Jurkat, Clone E6-1 (cell line): ENCODE results near the gene DALRD3. TPM values are rescaled to one million over a fixed set of nuclear protein-coding genes. Genes with fewer than 3 reads are reported as not detected.

Experiments
- DNase-seq: peaks from one replicate; pipeline ENCODE4 v3.0.0-alpha.2; 2011; ENCODE audit warnings: low read depth, low spot score
- H3K4me3 ChIP-seq: 2 replicates; pipeline ENCODE4 v1.5.1; 2011; ENCODE audit warnings: mild to moderate bottlenecking, low read length, control low read depth, moderate library complexity
- polyA plus RNA-seq: library from polyadenylated mRNA; unstranded; fragments of >200 nt; gene quantifications from one replicate; pipeline ENCODE4 v1.2.1, GENCODE V29; 2012; ENCODE audit warnings: missing spikeins; ENCODE audit not compliant: insufficient read length, insufficient read depth

The DALRD3 gene, protein sequence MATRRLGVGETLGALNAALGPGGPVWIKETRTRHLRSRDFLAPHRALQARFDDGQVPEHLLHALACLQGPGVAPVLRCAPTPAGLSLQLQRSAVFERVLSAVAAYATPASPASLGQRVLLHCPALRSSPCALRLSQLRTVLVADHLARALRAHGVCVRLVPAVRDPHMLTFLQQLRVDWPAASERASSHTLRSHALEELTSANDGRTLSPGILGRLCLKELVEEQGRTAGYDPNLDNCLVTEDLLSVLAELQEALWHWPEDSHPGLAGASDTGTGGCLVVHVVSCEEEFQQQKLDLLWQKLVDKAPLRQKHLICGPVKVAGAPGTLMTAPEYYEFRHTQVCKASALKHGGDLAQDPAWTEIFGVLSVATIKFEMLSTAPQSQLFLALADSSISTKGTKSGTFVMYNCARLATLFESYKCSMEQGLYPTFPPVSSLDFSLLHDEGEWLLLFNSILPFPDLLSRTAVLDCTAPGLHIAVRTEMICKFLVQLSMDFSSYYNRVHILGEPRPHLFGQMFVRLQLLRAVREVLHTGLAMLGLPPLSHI
- 76.5 TPM for polyA plus RNA-seq

DNA sequence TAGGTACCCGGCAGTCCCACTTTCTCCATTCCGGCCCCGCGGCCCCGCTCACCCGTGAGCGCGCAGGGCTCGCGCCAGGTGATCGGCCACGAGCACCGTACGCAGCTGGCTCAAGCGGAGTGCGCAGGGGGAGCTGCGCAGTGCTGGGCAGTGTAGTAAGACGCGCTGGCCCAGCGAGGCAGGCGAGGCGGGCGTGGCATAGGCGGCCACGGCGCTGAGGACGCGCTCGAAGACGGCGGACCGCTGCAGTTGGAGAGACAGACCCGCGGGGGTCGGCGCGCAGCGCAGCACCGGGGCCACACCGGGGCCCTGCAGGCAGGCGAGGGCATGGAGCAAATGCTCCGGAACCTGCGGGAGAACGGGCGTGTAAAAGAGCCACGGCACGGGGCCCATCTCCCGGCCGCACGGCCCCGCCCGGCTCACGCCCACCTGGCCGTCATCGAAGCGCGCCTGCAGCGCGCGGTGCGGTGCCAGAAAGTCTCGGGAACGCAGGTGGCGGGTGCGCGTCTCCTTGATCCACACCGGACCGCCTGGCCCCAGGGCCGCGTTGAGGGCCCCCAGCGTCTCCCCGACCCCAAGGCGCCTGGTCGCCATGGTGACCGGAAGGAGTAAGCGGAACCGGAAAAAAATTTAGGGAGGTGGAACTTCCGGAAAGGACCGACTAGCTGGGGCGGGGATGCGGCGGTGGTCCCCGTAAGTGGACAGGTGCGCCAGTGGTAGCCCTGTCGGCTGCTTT is at the start of gene DALRD3:
DALRD3 (minus strand) TSS at position 610 of the 736 bp plus-strand sequence; CDS start at position 594, 16 bp downstream.
- DNase-seq, result peak; percentile 62
- H3K4me3 ChIP-seq, result peak within 1 kb of the TSS; percentile 68

DNA sequence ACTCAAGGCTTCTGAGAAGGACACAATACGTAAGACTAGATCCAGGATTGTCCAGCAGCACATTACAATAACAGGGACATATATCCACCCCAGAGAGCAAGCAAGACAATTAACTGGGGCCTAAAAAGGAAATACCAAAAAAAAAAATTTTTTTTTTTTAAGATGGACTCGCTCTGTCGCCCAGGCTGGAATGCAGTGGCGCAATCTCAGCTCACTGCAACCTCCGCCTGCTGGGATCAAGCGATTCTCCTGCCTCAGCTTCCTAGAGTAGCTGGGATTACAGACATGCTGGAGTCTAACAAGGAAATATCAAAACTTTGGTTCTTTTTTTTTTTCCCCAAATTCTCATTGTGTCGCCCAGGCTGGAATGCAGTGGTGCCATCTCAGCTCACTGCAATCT is 39.6 kb upstream of the DALRD3 start:
- no peak overlapping the region for H3K4me3 ChIP-seq
- no peak for DNase-seq

DNA sequence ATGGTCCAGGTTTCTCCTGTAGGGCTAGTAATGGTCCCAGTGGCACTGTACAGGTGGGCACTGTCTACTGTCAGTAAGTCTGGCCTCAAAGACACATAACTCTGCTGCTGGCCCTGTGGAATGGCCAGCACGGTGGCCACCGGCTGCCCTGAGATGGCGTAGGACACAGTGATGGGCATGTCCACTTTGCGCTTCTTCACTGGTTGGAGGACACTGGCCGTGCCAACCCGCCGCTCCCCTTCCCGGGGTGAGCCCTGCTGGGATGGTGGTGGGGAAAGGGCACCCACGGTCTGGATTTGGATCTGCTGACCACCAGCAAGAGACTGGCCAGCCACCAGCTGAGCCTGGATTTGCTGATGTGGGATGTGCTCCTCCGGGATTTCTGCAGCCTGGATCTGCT is 38.9 kb upstream of the DALRD3 start:
- no peak for DNase-seq
- no peak overlapping the region for H3K4me3 ChIP-seq

DNA sequence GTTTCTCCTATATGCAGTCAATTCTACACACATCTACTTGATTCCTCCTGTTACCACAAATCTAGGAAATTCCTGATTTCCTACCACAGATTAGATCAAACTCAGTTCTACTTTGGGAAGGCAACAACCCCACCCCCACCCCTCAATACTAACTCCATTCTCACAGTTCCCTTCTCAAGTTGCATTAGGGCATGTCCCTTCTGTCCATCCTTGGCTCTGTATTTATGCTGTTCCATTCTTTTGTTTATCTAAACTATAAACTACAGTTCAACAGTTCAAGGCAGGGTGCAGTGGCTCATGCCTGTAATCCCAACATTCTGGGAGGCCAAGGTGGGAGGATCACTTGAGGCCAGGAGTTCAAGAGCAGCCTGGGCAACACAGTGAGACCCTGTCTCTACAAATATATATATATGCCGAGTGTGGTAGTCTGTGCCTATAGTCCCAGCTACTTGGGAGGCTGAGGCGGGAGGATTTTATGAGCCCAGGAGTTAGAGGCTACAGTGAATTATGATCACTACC is 36.0 kb upstream of the DALRD3 start:
- no peak overlapping the region for H3K4me3 ChIP-seq
- no peak for DNase-seq

DNA sequence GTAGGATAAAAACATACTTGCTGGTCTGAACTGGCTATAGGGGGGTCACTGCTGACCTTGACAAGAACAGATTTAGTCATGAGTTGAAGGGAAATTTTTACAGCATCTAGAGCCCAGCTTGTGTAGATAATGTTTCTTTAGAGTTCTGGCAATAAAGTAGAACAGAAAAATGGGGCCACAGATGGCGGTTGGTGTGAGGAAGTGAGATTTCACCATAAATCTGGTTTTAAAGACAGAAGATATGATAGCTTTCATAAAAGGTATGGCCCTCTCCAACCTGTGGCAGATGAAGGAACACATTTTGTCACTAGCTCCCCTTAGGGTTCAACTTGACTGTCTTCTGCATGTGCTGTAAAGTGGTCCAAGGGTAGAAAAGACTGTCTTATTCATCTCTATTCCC is 35.2 kb upstream of the DALRD3 start:
- DNase-seq, result no peak
- H3K4me3 ChIP-seq, result no peak overlapping the region

DNA sequence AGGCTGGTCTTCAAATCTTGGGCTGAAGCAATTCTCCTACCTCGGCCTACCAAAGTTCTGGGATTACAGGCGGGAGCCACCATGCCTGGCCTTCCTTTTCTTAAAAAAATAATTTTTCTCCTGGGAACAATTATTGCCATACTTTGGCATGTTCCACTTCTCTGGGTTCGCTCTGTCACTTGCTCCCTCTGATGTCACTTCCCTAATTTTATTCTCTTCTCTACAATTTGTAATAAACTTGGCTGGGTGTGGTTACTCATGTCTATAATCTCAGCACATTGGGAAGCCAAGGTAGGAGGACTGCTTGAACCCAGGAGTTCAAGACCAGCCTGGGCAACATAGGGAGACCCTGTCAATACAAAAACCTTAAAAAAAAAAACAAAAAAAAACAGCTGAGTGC is 16.9 kb upstream of the DALRD3 start:
- DNase-seq, result no peak
- H3K4me3 ChIP-seq, result no peak overlapping the region

DNA sequence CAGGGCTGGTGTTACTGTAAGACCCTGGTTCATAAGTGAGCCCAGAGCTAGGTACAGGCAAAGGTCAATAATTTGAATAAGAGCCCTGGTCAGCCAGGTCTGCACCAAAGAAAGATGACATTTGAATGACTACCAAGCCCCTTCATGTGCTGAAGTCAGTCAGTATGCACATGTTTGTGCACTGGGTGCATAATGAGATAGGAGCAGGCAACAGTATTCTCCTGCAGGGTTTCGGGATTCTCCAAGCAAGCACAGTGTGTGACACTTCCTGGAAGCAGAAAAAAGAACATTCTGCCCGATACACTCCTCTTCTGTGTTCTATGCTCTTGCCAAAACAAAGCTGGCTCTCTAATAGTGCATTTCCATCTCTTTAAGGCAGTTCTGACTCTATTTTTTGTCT is 16.3 kb upstream of the DALRD3 start:
- DNase-seq, result no peak
- no peak overlapping the region for H3K4me3 ChIP-seq

DNA sequence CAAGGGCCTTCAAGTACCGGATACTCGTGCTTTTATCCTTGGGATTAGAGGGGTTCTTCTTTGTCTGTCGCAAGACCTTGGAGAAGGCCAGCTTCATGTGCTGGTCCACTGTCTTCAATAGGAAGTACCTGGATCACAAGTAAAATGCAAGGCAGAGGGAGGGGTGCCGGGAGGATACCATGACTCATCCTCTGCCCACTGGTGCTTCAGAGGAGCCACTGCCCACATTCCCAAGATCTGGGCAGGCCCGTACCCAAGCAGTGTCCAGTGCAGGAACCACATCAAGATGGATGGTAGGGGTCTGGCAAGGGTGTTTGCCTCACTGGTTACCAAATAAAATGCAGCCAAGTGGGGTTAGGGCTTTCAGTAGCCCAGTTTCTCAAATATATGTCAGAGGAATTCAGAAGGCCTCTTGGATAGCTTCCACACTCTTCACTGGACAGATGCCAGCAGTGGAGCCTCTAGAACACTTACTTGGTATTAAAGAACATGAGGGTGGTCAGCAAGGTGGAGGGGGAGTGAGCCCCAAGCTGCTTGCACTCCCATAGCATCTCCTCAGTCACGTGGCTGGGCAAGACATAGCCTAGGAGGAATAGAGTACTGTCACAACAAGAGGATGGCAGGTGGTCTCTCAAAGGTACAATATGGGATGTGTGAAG is 14.4 kb upstream of the DALRD3 start:
- DNase-seq, result no peak
- no peak overlapping the region for H3K4me3 ChIP-seq

DNA sequence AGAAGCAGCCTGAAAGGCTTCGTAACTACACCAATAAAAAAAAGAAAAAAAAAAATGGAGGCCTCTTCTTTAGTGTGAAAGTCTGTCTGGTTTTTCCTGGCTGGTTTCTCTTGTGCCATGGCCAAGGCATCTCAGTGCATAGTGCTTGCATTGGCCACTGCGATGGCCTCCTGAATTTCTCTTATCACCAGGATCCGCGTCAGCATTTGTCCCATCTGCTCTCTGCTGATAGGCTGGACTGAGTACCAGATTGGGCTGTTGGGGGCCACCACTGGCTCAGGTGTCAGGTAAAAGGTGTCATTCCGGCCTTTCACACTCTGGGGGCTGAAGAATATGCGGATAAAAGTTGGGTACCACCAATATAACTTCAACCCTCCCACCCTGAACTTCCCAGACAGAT is 11.9 kb upstream of the DALRD3 start:
- DNase-seq, result no peak
- H3K4me3 ChIP-seq, result no peak overlapping the region

DNA sequence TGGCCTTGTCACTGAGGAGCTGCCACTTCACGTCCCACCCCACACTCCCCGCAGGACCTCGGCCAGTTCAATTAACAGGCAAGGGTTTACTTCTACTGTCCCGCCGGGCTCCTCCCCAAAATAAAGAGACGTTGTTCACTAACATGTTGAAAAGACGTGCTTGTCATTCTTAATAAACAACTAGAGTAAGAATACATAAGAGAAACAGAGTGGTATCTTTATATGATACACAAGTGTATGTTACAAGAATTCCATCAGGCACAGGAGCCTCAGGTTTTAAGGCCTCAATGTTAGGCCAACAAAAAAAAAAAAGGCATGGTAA is 11.1 kb upstream of the DALRD3 start:
- peak overlapping the region; percentile 89 for H3K4me3 ChIP-seq
- DNase-seq, result no peak

DNA sequence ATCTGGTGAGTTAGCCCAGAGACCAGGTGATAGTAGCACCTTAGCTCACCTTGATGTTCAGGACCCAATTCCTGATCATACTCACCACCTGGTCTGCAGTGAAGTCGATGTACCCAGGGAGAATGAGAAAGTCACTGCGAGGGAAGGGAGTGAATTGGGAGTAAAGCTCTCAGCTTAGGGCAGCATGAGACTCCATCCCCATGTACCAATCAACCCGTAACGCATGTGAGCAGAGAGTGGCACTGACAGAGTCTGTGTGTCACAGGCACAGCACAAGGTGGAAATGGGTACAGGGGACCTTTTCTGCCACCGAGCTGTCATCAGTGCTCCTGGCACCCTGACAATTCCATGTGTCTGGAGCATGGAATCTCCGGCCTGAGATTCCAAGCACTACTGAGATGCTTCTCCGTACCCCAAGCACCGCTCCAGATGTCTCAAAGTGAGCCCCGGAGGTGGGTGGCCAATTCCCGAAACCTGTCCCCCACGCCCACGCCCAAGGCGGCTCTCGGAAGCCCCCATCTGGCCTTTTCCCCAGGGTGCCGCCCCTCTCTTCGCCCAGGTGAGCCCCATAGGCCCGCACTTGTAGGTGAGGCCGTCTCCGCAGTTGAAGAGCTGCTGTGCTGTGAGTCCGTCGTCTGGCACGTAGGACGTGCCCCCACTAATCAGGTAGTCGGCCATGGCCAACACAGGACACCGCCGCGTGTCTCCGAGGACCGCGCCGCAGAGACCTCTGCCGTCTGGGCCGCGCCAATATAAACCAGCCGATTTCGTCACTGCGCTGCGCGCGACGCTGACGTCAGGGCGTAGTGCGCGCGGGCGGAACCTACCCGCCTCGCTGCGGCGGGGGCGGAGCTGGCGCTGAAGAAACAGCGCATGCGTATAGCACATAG is 10.5 kb upstream of the DALRD3 start, which contains the start of gene IMPDH2:
IMPDH2 (minus strand) TSS at position 726 of the 890 bp plus-strand sequence; CDS start at position 678, 48 bp downstream.
- peak within 1 kb of the TSS; percentile 89 for H3K4me3 ChIP-seq
- peak; percentile 90 for DNase-seq

DNA sequence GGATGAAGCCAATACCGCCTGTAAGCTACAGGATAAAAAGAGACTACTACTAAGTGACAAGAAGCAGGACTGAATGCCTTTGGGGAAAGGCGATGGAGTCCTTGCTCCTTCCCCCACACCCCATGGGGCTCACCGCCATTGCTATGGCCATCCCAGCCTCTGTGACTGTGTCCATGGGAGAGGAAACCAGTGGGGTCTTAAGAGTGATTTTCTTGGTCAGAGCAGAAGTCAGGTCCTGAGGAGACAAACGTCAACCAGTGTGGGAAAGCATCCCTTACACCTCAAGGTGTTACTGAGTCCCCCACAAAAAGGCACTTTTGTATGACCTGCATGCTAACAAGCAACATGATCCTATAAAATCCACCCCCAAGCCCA is 9.9 kb upstream of the DALRD3 start:
- peak overlapping the region; percentile 89 for H3K4me3 ChIP-seq
- DNase-seq, result no peak

DNA sequence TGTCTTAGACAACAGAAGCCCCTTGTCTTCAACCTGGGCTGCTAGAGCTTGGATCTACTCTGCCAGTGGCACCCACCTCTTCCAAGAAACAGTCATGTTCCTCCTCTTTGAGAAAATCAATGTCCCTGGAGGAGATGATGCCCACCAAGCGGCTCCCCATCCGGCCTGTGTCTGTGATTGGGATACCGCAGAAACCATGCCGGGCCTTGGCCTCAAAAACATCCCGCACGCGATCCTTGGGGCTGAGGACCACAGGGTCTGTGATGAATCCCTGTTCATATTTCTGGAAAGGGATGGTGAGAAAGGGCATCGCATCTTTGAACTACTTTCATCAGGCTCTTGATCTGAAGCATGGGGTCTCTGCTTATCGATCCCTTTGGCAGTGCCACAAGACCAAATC is 9.3 kb upstream of the DALRD3 start:
- no peak for DNase-seq
- H3K4me3 ChIP-seq, result no peak overlapping the region

DNA sequence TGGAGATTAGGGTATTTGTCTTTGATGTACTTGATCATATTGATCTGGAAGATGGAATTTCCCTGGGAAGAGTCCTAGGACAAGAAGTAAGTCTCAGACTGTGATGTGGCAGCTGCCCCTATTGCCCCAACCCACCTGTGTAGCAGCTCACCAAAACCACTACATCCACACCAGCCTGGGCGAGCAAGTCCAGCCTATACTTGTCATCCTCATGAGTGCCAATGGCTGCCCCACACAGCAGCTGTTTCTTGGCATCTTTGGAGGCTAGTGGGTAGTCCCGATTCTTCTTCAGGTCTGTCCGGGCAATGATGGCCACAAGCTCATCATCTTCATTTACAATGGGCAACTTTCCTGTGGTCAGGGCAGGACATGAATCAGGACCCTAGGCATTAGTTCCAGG is 8.2 kb upstream of the DALRD3 start:
- DNase-seq, result no peak
- H3K4me3 ChIP-seq, result no peak overlapping the region

DNA sequence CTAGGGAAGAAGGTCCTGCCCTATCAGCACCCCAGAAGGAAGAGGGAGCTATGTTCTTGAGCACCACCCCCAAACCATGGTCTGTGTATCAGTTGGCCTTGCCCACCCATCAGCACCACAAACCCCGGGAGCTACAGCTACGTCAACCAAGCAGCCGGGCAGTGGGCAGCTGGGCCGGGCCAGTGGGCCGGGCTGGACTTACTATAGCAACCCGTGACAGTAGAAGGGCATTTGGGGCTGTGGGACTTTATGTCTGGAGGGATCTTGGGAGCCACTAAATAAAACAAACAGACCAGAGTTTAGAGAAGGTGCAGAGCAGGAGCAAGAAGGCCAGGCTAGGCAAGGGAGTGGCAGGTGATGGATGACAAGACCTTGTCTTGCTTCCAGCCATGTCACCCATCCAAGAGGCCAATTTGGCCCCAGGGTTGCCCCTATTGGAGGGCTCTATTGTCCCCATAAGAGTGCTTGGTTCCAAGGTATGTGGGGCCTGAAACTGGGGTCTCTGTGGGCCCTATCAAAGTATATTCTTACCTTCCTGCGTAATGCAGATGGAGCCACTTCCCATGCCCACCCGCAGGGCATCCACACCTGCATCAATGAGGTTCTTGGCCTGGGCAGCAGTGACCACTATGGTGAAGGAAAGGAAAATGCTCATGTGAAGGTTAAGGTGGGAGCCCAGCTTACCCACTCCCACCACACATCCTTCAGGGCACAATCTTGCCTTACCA is 7.6 kb upstream of the DALRD3 start:
- no peak overlapping the region for H3K4me3 ChIP-seq
- DNase-seq, result no peak

DNA sequence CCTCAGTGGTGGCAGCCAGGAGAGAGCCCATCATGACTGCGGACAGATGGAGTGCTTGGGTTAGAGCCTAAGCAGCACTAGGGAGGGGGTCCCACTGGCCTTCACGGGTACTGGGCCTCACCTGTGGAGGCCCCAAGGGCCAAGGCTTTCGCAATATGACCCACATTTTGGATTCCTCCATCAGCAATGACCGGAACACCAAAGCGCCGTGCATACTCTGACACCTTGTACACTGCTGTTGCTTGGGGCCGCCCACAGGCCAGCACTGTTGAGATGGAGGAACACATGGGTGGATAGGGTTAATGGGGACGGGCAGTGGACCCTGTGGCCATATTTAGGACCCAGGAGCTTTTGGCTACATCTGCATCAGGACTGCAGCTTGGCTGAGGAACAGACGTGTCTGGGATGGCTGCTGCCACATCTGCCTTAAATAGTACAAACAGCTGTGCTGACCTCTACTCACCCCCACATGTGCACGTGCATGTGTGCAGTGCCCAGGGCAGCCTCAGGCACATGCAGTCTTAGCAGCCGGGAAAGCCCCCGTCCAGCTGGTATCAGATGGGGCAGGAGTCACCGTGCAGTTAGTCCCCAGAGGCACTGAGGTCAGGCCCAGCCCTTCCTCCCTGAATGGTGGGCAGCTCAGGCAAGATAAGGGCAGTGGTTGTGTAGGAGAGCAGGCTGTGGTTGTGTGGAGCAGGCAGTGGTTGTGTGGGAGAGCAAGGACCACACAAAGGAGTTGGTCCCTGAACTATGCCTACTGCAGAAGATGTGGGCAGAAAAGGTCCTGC is 6.8 kb upstream of the DALRD3 start:
- no peak overlapping the region for H3K4me3 ChIP-seq
- no peak for DNase-seq

DNA sequence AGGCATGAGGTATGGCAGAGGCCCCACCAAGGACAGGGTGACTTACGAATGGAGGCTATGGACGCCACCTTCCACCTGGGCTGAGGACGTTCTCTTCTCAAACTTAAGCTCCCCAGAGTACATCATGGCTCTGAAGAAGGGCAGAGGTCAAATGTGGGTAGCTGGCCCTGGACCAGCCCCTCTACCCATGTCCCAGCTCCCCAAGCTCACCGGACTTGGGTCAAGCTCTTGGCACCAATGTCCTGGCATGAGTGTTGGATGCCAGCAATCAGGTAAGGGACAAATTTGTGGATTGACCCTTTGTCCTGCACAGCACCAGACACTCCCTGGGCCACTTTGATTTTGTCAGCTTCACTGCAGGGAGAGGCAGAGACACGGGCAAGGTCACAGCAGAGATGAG is 6.1 kb upstream of the DALRD3 start:
- no peak for DNase-seq
- H3K4me3 ChIP-seq, result no peak overlapping the region
